Effector memory CD4-positive, alpha-beta T cell (primary cell): ENCODE data around the gene NOP9.

ENCODE experiments used
- DNase-seq, 3 donors: peaks; one replicate each; pipeline ENCODE4 v3.0.0-alpha.2; 2020
- H3K27ac ChIP-seq: 2 replicates; pipeline ENCODE4 v1.7.0; 2013; ENCODE audit warnings: mild to moderate bottlenecking, low read length, moderate library complexity; ENCODE audit not compliant: insufficient read depth, poor library complexity, severe bottlenecking
- H3K27me3 ChIP-seq: replicated peaks from 2 replicates; pipeline ENCODE4 v1.7.0; 2013; ENCODE audit warnings: mild to moderate bottlenecking, low read length; ENCODE audit not compliant: insufficient read depth, control insufficient read depth, poor library complexity, severe bottlenecking
- H3K36me3 ChIP-seq: 2 replicates; pipeline ENCODE4 v1.7.0; 2013; ENCODE audit warnings: mild to moderate bottlenecking, low read length, moderate library complexity; ENCODE audit not compliant: control insufficient read depth, insufficient read depth
- H3K4me1 ChIP-seq: 2 replicates; pipeline ENCODE4 v1.7.0; 2013; ENCODE audit warnings: low read length, mild to moderate bottlenecking; ENCODE audit not compliant: control insufficient read depth, insufficient read depth, poor library complexity, severe bottlenecking
- H3K4me3 ChIP-seq: 2 replicates; pipeline ENCODE4 v1.7.0; 2013; ENCODE audit warnings: low read length, low read depth, mild to moderate bottlenecking; ENCODE audit not compliant: insufficient read depth, poor library complexity, severe bottlenecking
- H3K9me3 ChIP-seq: 2 replicates; pipeline ENCODE4 v1.7.0; 2013; ENCODE audit warnings: mild to moderate bottlenecking, low read length, moderate library complexity; ENCODE audit not compliant: control insufficient read depth

Gene NOP9

GRCh38 chr14:24315243-24315806 is 15.7 kb downstream of the NOP9 start:
- Histone ChIP-seq H3K4me3 (no peak overlapping the region), H3K9me3 (no peaks in the 10 kb centered on the region), H3K27me3 (no peaks in the 10 kb centered on the region), H3K36me3 (no peaks in the 10 kb centered on the region), H3K27ac (no peak overlapping the region), H3K4me1 (peaks cover 51% of the 10 kb centered on the region)
- no peak for DNase-seq

GRCh38 chr14:24315807-24316596 is 16.4 kb downstream of the NOP9 start:
- H3K27me3 ChIP-seq: no peaks in the 10 kb centered on the region
- peaks cover 48% of the 10 kb centered on the region for H3K4me1 ChIP-seq
- H3K4me3 ChIP-seq: no peak overlapping the region
- H3K36me3 ChIP-seq: no peaks in the 10 kb centered on the region
- DNase-seq: no peak
- no peaks in the 10 kb centered on the region for H3K9me3 ChIP-seq
- no peak overlapping the region for H3K27ac ChIP-seq

GRCh38 chr14:24316597-24316950 is 16.9 kb downstream of the NOP9 start:
- H3K4me3 ChIP-seq: no peak overlapping the region
- peaks cover 42% of the 10 kb centered on the region for H3K4me1 ChIP-seq
- no peaks in the 10 kb centered on the region for H3K27me3 ChIP-seq
- H3K9me3 ChIP-seq: no peaks in the 10 kb centered on the region
- H3K36me3 ChIP-seq: no peaks in the 10 kb centered on the region
- H3K27ac ChIP-seq: no peak overlapping the region
- DNase-seq: no peak

- Histone ChIP-seq H3K27ac (no peak overlapping the region), H3K9me3 (no peaks in the 10 kb centered on the region), H3K4me1 (peaks cover 34% of the 10 kb centered on the region), H3K4me3 (no peak overlapping the region), H3K36me3 (no peaks in the 10 kb centered on the region), H3K27me3 (no peaks in the 10 kb centered on the region)
- DNase-seq: no peak
Observed at GRCh38 chr14:24317141-24317928, 17.7 kb downstream of the NOP9 start.

- Histone ChIP-seq H3K9me3 (no peaks in the 10 kb centered on the region), H3K36me3 (no peaks in the 10 kb centered on the region), H3K4me1 (no peaks in the 10 kb centered on the region), H3K27ac (no peak overlapping the region), H3K27me3 (no peaks in the 10 kb centered on the region), H3K4me3 (no peak overlapping the region)
- DNase-seq: no peak
Observed at GRCh38 chr14:24321212-24321975, 21.7 kb downstream of the NOP9 start.

GRCh38 chr14:24322672-24323071 is 23.0 kb downstream of the NOP9 start:
- Histone ChIP-seq H3K27ac (no peak overlapping the region), H3K9me3 (no peaks in the 10 kb centered on the region), H3K36me3 (no peaks in the 10 kb centered on the region), H3K27me3 (no peaks in the 10 kb centered on the region), H3K4me3 (no peak overlapping the region), H3K4me1 (peaks cover 6% of the 10 kb centered on the region)
- no peak for DNase-seq

- H3K27ac ChIP-seq: no peak overlapping the region
- H3K4me3 ChIP-seq: no peak overlapping the region
- no peak for DNase-seq
- H3K4me1 ChIP-seq: peaks cover 6% of the 10 kb centered on the region
- H3K9me3 ChIP-seq: no peaks in the 10 kb centered on the region
- no peaks in the 10 kb centered on the region for H3K27me3 ChIP-seq
- H3K36me3 ChIP-seq: no peaks in the 10 kb centered on the region
Observed at GRCh38 chr14:24323341-24323740, 23.7 kb downstream of the NOP9 start.

GRCh38 chr14:24324024-24324423 is 24.4 kb downstream of the NOP9 start:
- no peaks in the 10 kb centered on the region for H3K36me3 ChIP-seq
- H3K27me3 ChIP-seq: no peaks in the 10 kb centered on the region
- no peak overlapping the region for H3K4me3 ChIP-seq
- peaks cover 7% of the 10 kb centered on the region for H3K4me1 ChIP-seq
- no peak for DNase-seq
- H3K9me3 ChIP-seq: no peaks in the 10 kb centered on the region
- H3K27ac ChIP-seq: no peak overlapping the region

- H3K4me3 ChIP-seq: no peak overlapping the region
- no peak for DNase-seq
- no peaks in the 10 kb centered on the region for H3K27me3 ChIP-seq
- H3K27ac ChIP-seq: no peak overlapping the region
- H3K36me3 ChIP-seq: no peaks in the 10 kb centered on the region
- peaks cover 15% of the 10 kb centered on the region for H3K4me1 ChIP-seq
- H3K9me3 ChIP-seq: no peaks in the 10 kb centered on the region
Observed at GRCh38 chr14:24325041-24325530, 25.4 kb downstream of the NOP9 start.
